BE2C (cell line): ENCODE measurements around the gene HMG20A.

Experiments
- DNase-seq: peaks from one replicate; pipeline ENCODE4 v3.0.0-alpha.2; 2020
- H3K27me3 ChIP-seq: fragments of 250-450 bp; sonication (Bioruptor Pico); 2 replicates; pipeline ENCODE4 v1.5.1; 2020; ENCODE audit warnings: mild to moderate bottlenecking
- H3K36me3 ChIP-seq: fragments of 250-450 bp; sonication (Bioruptor Pico); 2 replicates; pipeline ENCODE4 v1.5.1; 2020; ENCODE audit warnings: mild to moderate bottlenecking
- H3K4me1 ChIP-seq: fragments of 250-450 bp; sonication (Bioruptor Pico); 2 replicates; pipeline ENCODE4 v1.5.1; 2020
- H3K4me3 ChIP-seq: 2 replicates; pipeline ENCODE4 v1.5.1; 2011; ENCODE audit warnings: low read depth, low read length
- H3K9me3 ChIP-seq: fragments of 250-450 bp; sonication (Bioruptor Pico); 2 replicates; pipeline ENCODE4 v1.5.1; 2020
- TF ChIP-seq, protein P1 (sequence below): IDR thresholded peaks from 2 replicates; pipeline ENCODE4 v1.5.1; 2012; ENCODE audit warnings: mild to moderate bottlenecking, low read depth, low read length

HMG20A gene

DNA sequence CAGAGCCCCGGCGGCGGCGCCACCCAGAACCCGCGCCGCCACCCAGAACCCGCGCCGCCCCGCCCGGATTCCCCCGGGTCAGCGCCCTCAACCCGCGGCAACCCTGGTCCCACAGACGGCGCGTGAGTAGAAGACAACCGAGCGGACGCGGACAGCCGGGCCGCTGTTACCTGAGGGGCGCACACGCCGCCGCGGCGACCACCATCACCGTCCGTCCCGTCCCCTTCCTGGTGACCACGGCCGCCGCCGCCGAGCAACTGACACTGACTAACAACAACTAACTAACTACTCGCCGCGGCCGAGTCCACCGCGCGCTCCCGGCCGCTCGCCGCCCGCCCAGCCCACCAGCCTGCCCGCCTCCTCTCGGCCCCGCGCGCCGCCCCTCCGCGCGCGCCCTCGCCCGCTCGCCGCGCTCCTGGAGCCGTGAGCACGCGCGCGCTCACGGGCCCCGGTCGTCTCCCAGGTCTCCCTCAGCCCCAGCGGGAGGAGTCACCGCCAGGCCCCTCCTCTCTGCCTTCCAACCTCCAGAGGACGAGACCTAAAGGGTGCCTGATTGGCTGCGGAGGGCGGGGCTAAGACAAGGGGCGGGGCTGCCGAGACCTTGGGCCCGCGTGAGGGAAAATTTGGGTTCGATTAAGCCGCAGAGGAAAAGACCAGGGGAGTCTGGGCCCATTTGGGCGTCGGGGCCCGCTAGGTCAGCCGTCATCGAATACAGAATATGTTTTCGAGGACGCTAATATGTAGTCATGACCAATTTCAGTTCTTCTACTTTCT, 665 bp upstream of the HMG20A start, which contains the start of gene PEAK1:
TSS of gene PEAK1 (minus strand) at position 269 of the 774 bp plus-strand sequence. CDS start 238,178 bp downstream, outside the sequence.
- DNase-seq: peak; percentile 100
- Histone ChIP-seq H3K4me3 (peak within 1 kb of the TSS; percentile 72), H3K27me3 (peaks cover 8% of the 10 kb centered on the region; the same call in 1 of the 2 replicates), H3K4me1 (no peaks in the 10 kb centered on the region), H3K9me3 (no peaks in the 10 kb centered on the region), H3K36me3 (no peaks in the 10 kb centered on the region)
- TF ChIP-seq, protein P1, sequence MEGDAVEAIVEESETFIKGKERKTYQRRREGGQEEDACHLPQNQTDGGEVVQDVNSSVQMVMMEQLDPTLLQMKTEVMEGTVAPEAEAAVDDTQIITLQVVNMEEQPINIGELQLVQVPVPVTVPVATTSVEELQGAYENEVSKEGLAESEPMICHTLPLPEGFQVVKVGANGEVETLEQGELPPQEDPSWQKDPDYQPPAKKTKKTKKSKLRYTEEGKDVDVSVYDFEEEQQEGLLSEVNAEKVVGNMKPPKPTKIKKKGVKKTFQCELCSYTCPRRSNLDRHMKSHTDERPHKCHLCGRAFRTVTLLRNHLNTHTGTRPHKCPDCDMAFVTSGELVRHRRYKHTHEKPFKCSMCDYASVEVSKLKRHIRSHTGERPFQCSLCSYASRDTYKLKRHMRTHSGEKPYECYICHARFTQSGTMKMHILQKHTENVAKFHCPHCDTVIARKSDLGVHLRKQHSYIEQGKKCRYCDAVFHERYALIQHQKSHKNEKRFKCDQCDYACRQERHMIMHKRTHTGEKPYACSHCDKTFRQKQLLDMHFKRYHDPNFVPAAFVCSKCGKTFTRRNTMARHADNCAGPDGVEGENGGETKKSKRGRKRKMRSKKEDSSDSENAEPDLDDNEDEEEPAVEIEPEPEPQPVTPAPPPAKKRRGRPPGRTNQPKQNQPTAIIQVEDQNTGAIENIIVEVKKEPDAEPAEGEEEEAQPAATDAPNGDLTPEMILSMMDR: no peak

DNA sequence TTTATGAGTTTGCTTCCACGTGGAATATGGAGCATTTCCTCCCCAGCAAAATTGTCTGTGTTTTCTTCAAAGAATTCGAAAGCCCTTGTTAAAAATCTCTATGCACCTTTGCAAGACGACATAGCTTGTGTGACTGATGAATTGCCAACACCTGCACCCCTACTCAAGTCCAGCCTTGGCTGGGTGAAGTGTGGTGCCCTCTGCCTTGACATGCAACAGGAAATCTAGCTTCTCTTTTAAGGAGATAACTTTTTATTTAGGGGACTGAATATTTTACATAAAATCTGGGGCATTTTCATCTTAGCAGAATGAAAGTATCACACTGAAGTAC, 647 bp downstream of the HMG20A start:
- DNase-seq: no peak
- Histone ChIP-seq H3K9me3 (no peaks in the 10 kb centered on the region), H3K27me3 (peaks cover 8% of the 10 kb centered on the region; the same call in 1 of the 2 replicates), H3K4me1 (no peaks in the 10 kb centered on the region), H3K4me3 (peak overlapping the region; percentile 72), H3K36me3 (no peaks in the 10 kb centered on the region)
- TF ChIP-seq, protein P1: no peak

DNA sequence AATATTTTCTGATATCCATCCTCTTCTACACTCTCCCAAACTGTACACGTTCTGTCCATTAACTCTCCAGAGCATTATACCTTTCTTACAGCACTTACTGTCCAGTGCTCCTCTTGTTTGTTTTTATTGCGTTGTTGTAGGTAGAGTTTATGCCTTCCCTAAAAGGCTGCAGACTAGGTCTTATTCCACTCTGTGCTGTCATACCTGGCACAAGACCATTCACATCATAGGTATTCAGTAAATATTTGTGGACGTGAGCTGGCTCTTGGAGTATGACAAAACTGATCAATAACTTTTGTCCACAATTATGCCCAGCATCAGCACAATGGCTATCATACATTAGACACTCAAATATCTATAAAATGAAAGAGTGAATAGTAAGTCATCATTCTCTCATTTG, 4.4 kb downstream of the HMG20A start:
- H3K9me3 ChIP-seq: no peaks in the 10 kb centered on the region
- H3K4me1 ChIP-seq: no peaks in the 10 kb centered on the region
- TF ChIP-seq, protein P1: no peak
- no peaks in the 10 kb centered on the region for H3K36me3 ChIP-seq
- DNase-seq: no peak
- no peaks in the 10 kb centered on the region for H3K27me3 ChIP-seq
- no peak overlapping the region for H3K4me3 ChIP-seq

DNA sequence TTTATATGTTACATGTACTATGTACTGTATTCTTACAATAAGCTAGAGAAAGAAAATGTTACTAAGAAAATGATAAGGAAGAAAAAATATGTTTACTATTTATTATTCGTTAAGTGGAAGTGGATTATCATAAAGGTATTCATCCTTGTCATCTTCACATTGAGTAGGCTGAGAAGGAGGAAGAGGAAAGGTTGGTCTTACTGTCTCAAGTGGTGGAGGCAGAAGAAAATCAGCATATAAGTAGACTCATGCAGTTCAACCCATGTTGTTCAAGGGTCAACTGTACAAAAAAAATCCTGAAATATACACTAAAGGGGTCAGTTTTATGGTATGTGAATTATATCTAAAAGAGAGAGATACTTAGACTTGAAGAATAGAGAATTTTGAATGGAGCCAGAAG, 5.7 kb downstream of the HMG20A start:
- Histone ChIP-seq H3K9me3 (no peaks in the 10 kb centered on the region), H3K4me1 (no peaks in the 10 kb centered on the region), H3K36me3 (no peaks in the 10 kb centered on the region), H3K27me3 (no peaks in the 10 kb centered on the region), H3K4me3 (no peak overlapping the region)
- DNase-seq: no peak
- TF ChIP-seq, protein P1: no peak

DNA sequence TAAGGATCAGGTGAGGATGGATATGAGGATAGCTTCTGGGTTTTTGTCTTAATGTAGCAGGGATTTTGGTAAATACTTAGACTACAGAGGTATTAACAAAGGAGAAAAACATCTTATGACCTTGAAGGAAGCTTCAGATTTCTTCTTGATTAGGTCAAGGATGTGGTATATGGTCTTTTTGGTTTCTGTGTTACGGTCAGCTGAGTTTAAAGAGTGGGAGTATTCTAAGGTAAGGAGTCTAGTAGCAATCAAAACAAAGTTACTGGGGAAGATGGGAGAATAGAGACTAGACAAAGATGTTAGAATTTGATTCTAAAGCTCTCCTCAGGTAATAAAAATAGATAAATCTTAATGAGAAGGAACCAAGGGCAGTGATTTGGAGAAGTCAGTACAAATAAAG, 6.2 kb downstream of the HMG20A start:
- Histone ChIP-seq H3K9me3 (no peaks in the 10 kb centered on the region), H3K4me1 (no peaks in the 10 kb centered on the region), H3K36me3 (no peaks in the 10 kb centered on the region), H3K4me3 (no peak overlapping the region), H3K27me3 (no peaks in the 10 kb centered on the region)
- TF ChIP-seq, protein P1: no peak
- DNase-seq: no peak

DNA sequence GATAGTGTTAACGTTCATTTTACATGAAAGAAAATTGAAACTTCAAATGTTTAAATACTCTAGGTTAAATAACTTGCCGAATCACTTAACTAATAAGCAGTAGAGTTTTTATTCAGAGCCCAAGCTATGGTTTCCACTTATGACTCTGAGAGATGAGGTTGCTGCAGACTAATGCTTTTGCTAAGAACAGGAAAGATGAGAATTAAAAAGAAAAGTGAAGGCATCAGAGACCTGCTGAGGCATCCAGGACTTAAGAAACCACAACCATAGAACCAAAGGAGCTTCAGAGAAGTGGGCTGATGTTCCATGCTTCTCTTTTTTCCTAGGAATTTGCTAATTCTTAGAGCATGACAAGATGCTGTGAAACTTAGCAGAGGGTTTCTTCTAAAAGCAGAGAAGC, 9.5 kb downstream of the HMG20A start:
- no peaks in the 10 kb centered on the region for H3K27me3 ChIP-seq
- no peaks in the 10 kb centered on the region for H3K36me3 ChIP-seq
- TF ChIP-seq, protein P1: no peak
- H3K4me1 ChIP-seq: no peaks in the 10 kb centered on the region
- H3K4me3 ChIP-seq: no peak overlapping the region
- no peak for DNase-seq
- no peaks in the 10 kb centered on the region for H3K9me3 ChIP-seq
